Measurements from ENCODE around the gene CDH12.
A peak's percentile ranks its signal among the peaks of the same experiment; 100 is the strongest.

Gene CDH12

DNA sequence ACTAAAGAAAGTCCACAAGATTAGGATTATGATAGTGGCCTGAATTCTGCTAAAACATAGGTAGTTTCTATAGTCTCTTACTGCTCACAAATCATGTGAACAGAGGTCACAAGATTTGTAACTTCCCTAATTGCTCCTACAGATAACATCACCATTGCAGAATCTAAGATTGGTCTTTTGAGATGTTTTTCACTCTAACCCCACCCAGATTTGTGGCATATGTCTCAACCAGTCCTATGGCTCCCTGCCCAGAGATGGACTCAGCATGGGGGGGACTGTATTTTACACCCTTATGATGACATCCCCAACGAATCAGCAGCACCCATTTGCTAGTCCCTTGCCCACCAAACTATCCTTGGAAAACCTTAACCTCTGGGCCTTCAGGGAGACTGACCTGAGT lies 1046.2 kb downstream of the CDH12 start:
- Mint-ChIP-seq H3K36me3 (ENCODE audit: low read depth) (no peaks in the 10 kb centered on the region), H3K27me3 (ENCODE audit: low read depth, poor library complexity) (peaks cover 4% of the 10 kb centered on the region), H3K4me1 (no peaks in the 10 kb centered on the region), H3K9me3 (no peaks in the 10 kb centered on the region), H3K27ac (no peak overlapping the region), H3K4me3 (no peak overlapping the region)
- TF ChIP-seq, protein P1, sequence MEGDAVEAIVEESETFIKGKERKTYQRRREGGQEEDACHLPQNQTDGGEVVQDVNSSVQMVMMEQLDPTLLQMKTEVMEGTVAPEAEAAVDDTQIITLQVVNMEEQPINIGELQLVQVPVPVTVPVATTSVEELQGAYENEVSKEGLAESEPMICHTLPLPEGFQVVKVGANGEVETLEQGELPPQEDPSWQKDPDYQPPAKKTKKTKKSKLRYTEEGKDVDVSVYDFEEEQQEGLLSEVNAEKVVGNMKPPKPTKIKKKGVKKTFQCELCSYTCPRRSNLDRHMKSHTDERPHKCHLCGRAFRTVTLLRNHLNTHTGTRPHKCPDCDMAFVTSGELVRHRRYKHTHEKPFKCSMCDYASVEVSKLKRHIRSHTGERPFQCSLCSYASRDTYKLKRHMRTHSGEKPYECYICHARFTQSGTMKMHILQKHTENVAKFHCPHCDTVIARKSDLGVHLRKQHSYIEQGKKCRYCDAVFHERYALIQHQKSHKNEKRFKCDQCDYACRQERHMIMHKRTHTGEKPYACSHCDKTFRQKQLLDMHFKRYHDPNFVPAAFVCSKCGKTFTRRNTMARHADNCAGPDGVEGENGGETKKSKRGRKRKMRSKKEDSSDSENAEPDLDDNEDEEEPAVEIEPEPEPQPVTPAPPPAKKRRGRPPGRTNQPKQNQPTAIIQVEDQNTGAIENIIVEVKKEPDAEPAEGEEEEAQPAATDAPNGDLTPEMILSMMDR (IDR thresholded peaks at IDR 0.05): no peak
- DNase-seq: no peak

DNA sequence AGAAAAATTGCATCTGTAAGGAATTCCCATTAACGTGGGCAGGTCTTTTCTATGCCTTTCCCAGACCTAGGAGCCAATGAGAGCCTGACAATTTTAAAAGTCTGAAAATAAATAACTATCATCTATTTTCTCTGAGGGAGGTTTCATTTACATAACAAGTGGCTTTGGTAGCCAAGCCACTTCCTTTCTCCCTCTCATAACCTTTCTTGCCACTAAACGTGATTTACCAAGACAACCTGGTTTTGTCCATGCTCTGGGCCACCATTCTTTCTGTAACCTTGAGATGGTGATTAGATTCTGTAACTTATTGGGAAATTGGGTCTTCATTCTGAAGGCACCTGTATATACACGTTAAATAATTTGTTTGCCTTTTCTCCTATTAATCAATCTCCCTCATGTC lies 1046.9 kb downstream of the CDH12 start:
- Mint-ChIP-seq H3K27me3 (ENCODE audit: low read depth, poor library complexity) (peaks cover 4% of the 10 kb centered on the region), H3K9me3 (no peaks in the 10 kb centered on the region), H3K36me3 (ENCODE audit: low read depth) (no peaks in the 10 kb centered on the region), H3K4me3 (no peak overlapping the region), H3K4me1 (no peaks in the 10 kb centered on the region), H3K27ac (no peak overlapping the region)
- DNase-seq: no peak
- TF ChIP-seq, protein P1 (IDR thresholded peaks at IDR 0.05): no peak

DNA sequence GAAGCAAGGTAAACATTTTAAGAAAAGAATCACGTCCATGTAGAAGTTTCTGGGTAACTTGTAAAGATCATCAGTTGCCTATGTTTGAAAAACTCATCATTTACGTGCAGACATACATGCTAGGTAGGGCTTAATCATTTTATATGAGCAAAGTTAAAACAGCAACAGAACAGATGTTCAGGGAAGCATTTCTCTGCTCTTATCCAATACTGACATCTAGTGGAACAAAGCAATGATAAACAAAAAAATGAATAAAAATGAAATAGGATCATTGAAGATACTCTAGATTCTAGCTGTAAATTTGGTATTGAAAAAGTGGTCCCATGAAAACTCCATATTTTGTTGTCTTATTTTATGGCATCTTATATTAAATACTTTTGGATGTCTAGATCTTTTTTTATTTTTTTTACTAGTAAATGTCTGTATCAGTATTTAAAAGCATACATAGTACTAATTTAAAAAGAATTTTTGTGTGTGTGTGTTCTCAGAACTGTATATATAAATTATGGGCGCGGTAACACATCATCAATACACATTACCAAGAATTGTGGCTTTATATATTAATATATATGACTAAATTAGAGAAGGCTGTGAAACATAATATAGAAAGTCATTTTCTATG lies 1050.2 kb downstream of the CDH12 start:
- TF ChIP-seq, protein P1 (IDR thresholded peaks at IDR 0.05): peak; percentile 85
- no peak overlapping the region for H3K27ac Mint-ChIP-seq
- H3K27me3 Mint-ChIP-seq (ENCODE audit: low read depth, poor library complexity): no peaks in the 10 kb centered on the region
- no peak for DNase-seq
- no peaks in the 10 kb centered on the region for H3K4me1 Mint-ChIP-seq
- no peak overlapping the region for H3K4me3 Mint-ChIP-seq
- no peaks in the 10 kb centered on the region for H3K36me3 Mint-ChIP-seq (ENCODE audit: low read depth)
- H3K9me3 Mint-ChIP-seq: no peaks in the 10 kb centered on the region

DNA sequence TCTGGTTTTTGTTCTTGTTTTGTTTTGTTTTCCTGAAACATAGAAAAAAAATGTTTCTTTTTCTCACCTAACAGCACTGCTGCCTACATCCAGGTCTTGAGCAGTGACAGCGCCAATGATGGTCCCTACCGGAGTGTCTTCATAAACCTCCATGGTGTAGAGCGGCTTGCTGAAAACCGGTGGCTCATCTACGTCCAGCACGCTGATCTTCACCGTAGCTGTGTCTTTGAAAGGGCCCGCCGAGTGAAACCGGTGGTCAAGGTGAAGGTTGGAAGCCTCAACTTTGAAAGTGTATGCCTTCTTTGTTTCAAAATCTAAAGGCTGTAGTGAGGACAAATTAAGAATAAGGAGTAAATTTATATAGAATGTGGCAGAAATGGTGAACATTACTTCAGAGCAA lies 1051.0 kb downstream of the CDH12 start:
- Mint-ChIP-seq H3K27ac (no peak overlapping the region), H3K36me3 (ENCODE audit: low read depth) (no peaks in the 10 kb centered on the region), H3K4me3 (no peak overlapping the region), H3K4me1 (no peaks in the 10 kb centered on the region), H3K27me3 (ENCODE audit: low read depth, poor library complexity) (no peaks in the 10 kb centered on the region), H3K9me3 (no peaks in the 10 kb centered on the region)
- DNase-seq: no peak
- TF ChIP-seq, protein P1 (IDR thresholded peaks at IDR 0.05): no peak

DNA sequence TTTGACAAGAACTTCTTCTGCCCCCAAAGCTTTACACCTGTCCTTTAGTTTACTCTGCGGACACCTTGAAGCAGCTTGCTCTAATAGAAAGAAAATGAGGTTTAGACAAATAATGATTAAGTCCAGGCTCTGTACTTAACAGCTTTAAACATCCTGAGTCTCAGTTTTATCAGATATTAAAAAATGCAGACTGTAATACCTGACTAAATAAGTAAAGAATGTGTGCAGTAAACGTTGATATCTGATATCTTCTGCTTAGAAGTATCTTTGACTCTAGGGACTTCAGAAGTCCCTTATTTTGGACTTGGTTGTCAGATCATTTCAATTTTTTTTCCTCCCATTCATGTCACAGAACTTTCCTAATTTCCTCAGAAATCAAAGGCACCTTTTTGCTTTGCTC lies 1060.4 kb downstream of the CDH12 start:
- Mint-ChIP-seq H3K4me3 (no peak overlapping the region), H3K27ac (no peak overlapping the region), H3K36me3 (ENCODE audit: low read depth) (no peaks in the 10 kb centered on the region), H3K9me3 (no peaks in the 10 kb centered on the region), H3K27me3 (ENCODE audit: low read depth, poor library complexity) (no peaks in the 10 kb centered on the region), H3K4me1 (no peaks in the 10 kb centered on the region)
- TF ChIP-seq, protein P1 (IDR thresholded peaks at IDR 0.05): no peak
- DNase-seq: no peak

DNA sequence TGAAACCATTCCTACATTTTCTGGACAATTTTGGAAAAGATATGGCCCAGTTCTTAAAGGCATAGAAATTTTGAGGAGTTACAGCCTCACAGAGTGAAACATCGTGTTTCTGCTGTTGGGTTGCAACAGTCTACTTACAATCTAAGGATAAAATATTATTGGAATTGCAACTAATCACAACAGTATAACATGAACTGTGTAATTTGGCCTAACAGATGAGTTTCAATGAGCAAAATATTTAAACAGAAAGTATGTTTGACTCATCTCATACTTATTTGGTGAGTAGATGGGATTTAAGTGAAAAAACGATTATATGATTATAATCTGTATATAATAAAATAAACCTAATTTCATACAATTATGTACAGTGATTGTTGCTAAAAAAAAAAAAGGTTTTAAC lies 1061.8 kb downstream of the CDH12 start:
- no peak for DNase-seq
- H3K4me1 Mint-ChIP-seq: no peaks in the 10 kb centered on the region
- no peak overlapping the region for H3K27ac Mint-ChIP-seq
- H3K9me3 Mint-ChIP-seq: peaks cover 4% of the 10 kb centered on the region
- H3K36me3 Mint-ChIP-seq (ENCODE audit: low read depth): no peaks in the 10 kb centered on the region
- TF ChIP-seq, protein P1 (IDR thresholded peaks at IDR 0.05): no peak
- no peak overlapping the region for H3K4me3 Mint-ChIP-seq
- H3K27me3 Mint-ChIP-seq (ENCODE audit: low read depth, poor library complexity): no peaks in the 10 kb centered on the region
